Stimulated activated CD8-positive, alpha-beta memory T cell treated with anti-CD3 and anti-CD28 coated beads, Interleukin-15, amount 100 ng/mL, for 4 hours (primary cell): ENCODE data around the gene TRABD.

Source experiments
- DNase-seq, 2 donors: peaks; one replicate each; pipeline ENCODE4 v3.0.0-alpha.2; 2020; ENCODE audit warnings: low read depth in 2 of 2

TRABD gene

GRCh38 chr22:50217543-50218152, 31.9 kb downstream of the TRABD start:
- DNase-seq = no peak

- no peak for DNase-seq
These were observed 32.7 kb downstream of the TRABD start for GRCh38 chr22:50218153-50218995.

- DNase-seq = no peak
These were observed 33.4 kb downstream of the TRABD start for GRCh38 chr22:50218996-50219727.

- no peak for DNase-seq
These were observed 34.3 kb downstream of the TRABD start for GRCh38 chr22:50219800-50220602.

GRCh38 chr22:50220603-50221409, 35.1 kb downstream of the TRABD start:
- no peak for DNase-seq

- DNase-seq = no peak
These were observed 35.9 kb downstream of the TRABD start for GRCh38 chr22:50221410-50222300.

GRCh38 chr22:50222508-50222907, 36.8 kb downstream of the TRABD start:
- DNase-seq = no peak

- no peak for DNase-seq
These were observed 38.4 kb downstream of the TRABD start for GRCh38 chr22:50224071-50224470.

- DNase-seq = no peak
These were observed 39.7 kb downstream of the TRABD start for GRCh38 chr22:50225200-50225969.

- no peak for DNase-seq
These were observed 40.6 kb downstream of the TRABD start for GRCh38 chr22:50226063-50226874.

GRCh38 chr22:50226875-50227165, 41.1 kb downstream of the TRABD start:
- DNase-seq = no peak

GRCh38 chr22:50227579-50228215, 42.0 kb downstream of the TRABD start:
- DNase-seq = no peak

- no peak for DNase-seq
These were observed 42.7 kb downstream of the TRABD start for GRCh38 chr22:50228366-50228765.

GRCh38 chr22:50229370-50229769, 43.7 kb downstream of the TRABD start:
- DNase-seq = no peak

- no peak for DNase-seq
These were observed 46.9 kb downstream of the TRABD start for GRCh38 chr22:50232481-50233151.

GRCh38 chr22:50233223-50233622, 47.5 kb downstream of the TRABD start:
- DNase-seq = no peak

- no peak for DNase-seq
These were observed 51.2 kb downstream of the TRABD start for GRCh38 chr22:50236731-50237409.
